HG03469 (cell line): ENCODE results near the gene DOP1B.

ENCODE experiments used
- ATAC-seq: cut with Tn5 transposase; IDR thresholded peaks from one replicate; pipeline ENCODE4 v1.9.1; 2021; ENCODE audit warnings: mild to moderate bottlenecking, moderate library complexity, moderate number of reproducible peaks; ENCODE audit not compliant: unreplicated experiment

Gene DOP1B

GRCh38 chr21:36202726-36203602 lies 46.3 kb downstream of the DOP1B start:
- no peak for ATAC-seq

DNA sequence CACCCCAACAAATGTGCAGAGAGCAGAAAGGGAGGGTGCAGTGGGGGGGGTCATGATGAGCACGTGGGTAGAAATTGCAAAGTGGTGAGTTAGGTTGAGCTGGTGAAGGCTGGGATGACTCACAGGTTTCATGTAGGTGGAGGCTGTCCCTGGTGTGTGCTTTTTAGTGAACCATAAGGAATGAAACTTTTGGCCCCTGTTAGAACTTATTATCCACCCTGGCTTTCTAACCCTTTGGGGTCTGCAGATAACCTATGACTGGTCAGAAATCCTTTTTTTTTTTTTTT lies 46.9 kb downstream of the DOP1B start:
- no peak for ATAC-seq

DNA sequence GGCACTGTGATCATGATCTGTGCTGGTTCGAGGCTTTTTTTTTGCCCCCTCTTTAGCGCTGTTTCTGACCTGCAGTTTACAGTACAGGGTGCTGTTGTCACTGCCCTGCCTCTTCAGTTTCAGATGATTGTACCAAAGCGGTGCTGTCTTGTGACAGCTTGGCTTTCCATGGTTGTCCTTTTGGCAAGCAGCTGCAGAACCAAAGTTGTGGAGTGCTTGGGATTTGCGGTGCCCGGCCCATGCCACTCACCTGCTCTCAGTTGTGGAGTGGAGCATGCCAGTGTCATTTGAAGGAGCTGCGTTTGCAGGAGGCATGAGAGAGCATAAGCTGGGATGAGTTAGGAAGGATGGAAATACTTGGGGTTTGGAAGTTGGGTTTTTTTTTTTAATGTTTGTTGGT lies 48.4 kb downstream of the DOP1B start:
- no peak for ATAC-seq

DNA sequence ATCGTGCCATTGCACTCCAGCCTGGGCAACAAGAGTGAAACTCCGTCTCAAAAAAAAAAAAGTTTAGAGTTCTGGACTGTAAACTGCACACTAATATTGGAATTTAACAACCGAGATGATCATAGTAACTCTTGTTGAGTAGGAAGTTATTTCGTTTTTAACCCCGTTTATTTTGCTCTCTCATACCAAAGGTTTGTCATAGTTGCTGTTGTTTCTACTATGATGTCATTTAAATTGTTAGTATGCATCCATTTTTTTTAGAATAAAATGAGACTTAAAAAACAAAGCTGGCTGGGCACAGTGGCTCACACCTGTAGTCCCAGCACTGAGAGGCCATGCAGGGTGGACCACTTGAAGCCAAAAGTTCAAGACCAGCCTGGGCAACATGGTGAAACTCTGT lies 49.3 kb downstream of the DOP1B start:
- no peak for ATAC-seq
